NCI-H510A treated with DMSO at 0.1 percent for 48 hours (cell line): ENCODE data around the gene SMIM28.

Source experiments
- DNase-seq: peaks from one replicate; lab custom pipeline; 2025; lab: John Stamatoyannopoulos, UW

SMIM28 gene

DNA sequence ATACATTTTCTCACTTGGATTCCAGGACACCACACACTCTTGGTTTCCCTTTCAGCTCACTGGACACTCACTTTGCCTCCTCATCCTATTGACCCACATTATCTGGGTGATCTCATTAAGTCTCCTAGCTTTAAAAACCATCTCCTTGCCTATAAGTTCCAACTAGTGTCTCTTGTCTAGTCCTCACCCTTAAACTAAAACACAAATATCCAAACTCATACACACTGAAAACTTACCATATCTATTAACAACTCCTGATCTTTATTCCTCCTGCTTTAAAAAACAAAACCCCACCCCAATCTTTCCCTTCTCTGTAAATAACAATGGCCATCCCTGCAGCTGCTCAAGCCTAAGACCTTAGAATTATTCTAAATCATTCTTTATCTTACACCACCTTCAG is 3.5 kb upstream of the SMIM28 start:
- no peak for DNase-seq

DNA sequence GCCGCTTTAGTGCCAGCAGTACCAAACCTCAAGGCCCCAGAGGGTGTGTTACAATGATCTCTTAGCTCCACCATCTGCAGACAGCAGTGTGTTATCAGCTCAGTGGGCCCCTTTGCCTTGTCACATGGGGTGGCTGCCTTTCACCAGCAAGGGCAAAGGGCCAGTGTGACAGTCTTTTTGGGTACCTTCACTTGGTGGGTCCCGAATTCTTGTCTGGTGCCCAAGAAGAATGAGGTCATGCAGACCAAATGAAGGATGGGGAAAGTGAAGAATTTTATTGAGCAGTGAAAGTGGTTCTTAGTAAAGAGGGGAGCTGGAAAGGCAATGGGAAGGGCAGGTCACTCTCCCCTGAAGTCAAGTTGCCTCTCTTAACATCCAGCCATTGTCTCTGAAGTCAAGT is 2.9 kb upstream of the SMIM28 start:
- no peak for DNase-seq

DNA sequence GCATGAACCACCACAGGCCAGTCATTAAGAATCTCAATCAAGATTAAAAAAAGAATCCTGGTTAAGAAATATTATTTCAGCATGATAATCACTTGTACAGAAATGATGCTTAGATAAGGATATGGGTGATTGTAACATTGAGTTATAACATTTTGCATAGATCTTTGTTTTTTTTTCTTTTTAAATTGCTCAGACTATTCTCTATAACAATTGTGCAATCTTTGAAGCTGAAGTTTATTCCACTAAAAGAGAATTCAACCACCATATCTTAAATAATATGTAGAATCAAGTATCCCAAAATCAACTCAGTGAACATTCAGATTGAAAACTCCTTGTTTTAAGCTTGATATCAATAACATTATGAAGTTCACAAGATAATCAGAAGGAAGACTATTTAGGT is 663 bp upstream of the SMIM28 start:
- DNase-seq = no peak

DNA sequence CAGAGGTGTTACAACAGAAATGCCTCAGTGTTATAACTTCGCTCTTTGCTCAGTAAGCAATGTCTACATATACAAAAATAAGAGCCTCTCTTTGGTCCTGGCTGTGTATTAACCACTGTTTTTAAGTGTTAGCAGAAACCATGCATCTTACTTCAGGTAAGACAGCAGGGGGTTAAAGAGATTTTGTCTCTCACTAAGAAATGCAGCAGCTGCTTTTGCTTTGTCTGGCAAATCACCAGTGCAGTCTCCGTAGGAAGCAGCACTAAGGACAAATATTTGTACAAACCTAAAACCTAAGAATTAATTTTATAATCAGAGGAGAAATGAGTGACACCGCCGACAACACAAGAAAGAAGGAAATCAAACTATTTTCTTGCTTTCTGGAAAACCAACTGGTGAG is 758 bp downstream of the SMIM28 start:
- peak; percentile 10 for DNase-seq

DNA sequence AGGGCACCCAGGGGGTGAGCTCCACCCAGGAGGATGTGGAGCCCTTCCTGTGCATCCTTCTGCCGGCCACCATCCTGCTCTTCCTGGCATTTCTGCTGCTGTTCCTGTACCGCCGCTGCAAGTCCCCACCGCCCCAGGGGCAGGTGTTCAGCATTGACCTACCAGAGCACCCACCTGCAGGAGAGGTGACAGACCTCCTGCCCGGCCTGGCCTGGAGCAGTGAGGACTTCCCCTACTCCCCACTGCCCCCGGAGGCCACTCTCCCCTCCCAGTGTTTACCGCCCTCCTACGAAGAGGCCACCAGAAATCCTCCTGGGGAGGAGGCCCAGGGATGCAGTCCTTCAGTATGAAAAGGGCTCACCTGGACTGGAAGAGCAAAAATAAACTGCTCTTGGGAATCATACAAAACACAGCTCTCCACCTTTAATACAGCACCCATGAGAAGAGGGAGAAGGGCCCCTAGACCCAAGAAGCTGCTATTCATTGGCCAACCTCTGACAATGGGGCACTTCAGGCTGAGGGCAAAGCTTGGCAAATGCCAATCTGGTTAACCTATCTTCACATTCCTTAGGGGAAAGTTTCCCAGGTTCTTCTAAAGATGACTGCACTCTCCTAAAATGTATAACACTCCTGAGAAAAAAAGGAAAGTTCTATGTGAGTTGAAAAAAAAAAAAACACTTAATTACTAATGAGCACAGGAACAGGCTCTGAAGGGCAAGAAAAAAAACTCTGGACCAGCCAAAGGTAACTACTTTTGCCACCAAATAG is 5.0 kb downstream of the SMIM28 start:
- no peak for DNase-seq

DNA sequence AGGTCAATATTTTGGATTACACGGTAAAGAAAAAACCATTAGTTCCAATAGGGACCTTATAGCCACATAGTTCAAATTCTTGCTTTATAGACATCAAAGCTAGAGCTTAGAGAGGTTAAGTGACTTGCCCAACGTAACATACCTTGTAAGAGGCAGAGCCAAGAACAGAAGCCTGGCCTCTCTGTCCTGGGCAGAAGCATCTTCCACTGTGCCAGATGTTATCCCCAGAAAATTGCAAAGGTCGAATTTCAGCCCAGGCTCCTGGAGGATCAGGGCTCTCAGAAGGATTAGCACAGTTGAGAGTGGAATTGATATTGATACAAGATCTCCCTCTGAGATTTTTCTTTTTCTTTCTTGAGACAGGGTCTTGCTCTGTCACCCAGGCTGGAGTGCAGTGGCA is 6.1 kb downstream of the SMIM28 start:
- no peak for DNase-seq

DNA sequence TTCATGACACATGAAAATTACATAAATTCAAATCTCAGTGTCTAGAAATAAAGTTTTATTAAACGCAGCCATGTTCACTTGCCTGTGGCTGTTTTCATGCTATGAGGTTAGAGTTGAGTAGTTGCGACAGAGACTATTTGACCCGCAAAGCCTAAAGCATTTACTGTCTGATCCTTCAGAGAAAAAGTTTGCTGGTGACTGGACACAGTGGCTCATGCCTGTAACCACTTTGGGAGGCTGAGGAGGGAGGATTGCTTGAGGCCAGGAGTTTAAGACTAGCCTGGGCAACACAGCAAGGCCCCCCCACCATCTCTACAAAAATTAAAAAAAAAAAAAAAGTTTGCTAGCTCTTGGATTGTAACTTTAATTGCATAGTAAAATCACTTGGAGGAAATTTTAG is 9.2 kb downstream of the SMIM28 start:
- no peak for DNase-seq

DNA sequence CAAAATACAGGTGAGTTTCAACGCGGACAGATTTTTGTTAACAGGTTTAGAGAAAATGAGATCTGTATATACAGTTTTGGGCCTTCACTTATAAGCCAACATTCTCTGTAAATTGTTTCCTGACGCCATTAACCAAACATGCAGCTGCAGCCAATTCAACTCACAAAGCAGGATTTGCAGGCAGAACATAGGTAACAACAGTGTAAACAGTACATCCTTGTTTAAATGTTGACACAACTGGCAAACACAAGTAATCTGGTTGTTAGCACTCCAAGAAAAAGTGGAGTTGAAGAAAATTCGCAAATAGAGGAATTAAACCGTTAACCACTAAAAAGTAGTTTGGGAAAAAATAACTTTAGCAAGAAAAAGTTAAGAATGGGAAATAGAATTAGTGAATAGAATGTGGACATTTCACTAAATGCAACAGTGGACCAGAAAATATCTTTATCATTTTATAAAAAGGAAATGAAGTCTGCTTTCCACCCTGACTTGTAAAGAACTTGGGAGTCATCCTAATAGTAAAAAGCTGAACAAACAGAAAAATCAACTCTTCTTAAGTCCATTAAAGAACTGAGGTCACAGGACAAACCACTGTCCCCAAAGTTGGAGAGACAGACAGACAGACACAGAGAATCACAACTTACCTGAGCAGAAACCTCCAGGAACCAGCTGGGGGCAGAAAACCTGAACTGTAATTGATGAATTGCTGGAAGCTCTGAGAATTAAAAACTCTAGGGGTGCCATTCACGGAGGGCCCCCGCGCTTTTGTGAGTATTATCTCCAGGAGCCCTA is 10.1 kb downstream of the SMIM28 start:
- DNase-seq = peak; percentile 60

DNA sequence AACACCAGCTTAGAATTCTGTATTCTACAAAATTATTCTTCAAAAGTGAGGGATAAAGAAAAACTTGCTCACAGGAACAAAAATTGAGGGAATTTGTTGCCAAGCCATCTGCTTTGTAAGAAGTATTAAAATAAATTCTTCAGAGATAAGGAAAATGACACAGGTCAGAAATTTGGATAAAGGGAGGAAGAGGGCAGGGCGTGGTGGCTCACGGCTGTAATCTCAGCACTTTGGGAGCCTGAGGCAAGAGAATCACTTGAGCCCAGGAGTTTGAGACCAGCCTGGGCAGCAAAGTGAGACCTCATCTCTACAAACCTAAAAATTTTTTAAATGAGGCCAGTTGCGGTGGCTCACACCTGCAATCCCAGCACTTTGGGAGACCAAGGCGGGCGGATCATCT is 11.8 kb downstream of the SMIM28 start:
- no peak for DNase-seq

DNA sequence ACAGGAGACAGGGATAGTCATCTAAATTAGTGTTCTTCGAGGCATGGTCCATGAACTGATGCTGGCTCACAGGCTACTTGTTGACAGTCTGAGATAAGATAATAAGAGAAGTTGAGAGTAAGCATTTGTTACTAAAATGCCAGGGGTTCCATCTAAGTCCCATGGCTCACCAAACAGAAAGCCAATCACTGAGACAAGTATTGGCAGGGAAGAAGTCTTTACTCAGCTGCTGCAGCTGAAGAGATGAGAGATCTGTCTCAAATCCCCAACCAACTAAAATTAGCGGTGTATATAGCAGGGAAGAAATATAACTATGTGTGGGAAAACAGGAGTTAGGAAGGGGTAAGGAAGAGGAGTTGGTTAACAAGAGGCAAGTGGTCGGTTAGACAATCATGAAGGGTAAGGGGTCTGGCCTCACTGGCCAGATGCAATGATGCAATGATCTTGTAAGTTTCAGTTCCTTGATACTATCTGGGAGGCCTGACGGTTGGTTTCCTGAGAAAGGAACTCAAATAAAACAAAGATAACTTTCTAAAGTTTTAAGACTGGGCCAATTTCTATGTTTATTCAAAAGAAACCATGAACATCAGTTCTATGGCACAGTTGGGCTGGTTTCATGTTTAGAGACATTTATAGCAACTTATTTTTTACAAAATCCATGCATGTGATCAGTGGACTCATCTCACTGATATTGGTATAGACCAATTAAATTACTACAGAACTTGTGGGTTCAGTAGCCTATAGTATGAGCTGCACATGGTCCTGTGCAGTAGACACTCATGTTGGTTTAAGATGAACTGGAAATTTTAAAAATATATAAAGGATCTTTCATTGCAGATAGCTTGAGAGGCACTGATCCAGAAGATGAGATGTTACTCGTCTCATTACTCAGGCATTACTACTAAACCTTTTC is 16.4 kb downstream of the SMIM28 start:
- no peak for DNase-seq

DNA sequence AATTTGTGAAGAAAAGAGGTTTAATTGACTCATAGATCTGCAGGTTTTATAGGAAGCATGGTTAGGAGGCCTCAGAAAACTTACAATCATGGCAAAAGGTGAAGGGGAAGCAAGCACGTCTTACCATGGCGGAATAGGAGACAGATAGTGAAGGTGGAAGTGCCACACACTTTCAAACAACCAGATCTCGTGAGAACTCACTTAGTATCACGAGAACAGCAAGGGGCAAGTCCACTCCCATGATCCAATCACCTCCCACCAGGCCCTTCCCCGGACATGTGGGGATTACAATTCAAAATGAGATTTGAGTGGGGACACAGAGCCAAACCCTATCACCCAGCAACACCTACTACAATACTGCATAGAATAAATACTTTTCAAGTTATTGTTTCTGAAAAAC is 19.0 kb downstream of the SMIM28 start:
- no peak for DNase-seq

DNA sequence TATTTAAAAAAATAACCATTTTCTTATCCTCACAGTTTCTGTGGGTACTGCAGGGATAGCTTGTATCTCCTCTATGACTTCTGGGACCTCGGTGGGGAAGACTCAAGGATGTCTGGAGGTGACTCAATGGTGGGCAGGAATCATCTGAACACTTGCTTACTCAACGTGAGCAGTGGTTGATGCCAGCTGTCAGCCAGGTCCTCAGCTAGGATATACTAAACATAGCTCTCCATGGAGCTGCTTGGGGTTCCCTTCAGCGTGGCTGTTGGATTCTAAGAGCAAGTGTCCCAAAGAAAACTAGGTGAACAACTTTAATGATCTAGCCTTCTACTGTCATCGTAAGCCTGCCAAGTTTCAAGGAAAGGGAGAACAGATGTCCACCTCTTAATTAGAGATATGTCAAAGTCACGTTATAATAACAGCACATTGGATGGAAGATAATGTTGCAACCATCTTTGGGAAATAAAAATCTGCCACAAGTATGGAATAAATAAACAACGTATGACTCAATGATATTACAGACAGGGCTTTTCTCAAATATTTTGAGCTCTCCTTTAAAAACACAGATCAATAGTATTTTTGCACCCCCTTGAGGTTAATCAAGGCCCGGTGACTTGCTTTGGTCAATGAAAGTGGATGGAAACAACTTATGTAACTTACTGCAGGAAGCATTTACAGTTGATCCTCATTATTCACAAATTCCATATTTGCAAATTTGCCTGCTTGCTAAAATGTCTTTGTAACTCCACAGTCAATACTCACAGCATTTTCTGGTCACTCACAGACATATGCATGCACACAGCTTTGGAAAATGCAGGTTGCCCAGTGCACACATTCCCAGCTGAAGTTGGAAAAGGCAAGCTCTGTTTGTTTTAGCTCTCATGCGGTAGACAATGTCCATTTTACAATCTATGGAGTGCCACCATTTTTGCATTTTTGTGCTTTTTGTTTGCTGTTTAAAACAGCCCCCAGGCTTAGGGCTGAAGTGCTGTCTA is 19.7 kb downstream of the SMIM28 start:
- no peak for DNase-seq

DNA sequence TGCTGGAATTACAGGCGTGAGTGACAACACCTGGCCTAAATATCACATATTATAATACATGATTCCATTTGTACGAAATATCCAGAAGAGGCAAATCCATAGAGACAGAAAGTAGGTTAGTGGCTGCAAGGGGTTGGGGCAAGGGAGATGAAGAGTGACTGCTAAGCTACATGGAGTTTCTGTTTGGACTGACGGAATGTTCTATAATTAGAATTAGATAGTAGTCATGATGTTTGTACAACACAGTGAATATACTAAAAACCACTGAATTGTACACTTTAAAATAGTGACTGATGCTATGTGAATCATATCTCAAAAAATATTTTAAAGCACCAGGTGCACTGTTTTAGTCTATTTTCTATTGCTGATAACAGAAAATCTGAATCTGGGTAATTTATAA is 22.6 kb downstream of the SMIM28 start:
- no peak for DNase-seq

DNA sequence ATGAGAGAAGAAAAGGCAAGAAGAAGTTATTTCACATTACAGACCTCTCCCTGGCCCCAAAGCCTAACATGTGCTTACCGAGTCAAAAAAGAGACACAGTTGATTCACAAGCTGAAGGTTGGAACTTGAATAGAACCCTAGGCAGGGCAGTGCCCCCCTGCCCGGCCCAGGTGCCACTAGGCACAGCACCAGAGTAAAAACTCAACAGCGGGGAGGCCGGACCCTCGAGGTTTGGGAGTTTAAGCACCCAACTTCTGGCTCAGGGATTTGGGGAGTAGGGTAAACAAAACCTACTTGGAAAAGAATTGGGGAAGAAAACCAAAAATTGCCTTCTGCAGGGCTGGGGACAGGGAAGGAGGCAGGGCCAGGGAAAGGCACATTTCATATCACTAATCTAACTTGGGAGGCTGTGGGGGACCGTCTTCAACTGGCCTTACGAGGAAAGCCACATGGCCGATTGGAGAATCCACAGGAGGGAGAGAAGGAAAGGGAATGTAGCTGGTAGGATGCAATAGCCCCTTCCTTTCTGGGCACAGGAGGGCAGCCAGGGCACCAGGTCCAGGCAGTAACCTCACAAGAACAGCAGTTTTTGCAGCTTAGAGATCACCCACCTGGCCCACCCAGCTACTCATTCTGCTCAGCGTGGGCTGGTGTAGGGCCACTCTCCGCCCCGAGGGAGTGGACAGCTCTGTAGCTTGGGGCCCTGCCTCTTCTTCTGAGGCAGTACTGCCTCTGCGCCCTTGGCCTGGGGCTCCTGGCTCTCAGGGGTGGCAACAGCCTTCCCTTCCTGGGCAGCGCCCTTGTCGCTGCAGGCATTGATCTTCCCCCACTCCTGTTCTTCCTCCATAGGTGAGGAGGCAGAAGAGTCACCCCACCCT is 24.5 kb downstream of the SMIM28 start:
- DNase-seq = no peak

DNA sequence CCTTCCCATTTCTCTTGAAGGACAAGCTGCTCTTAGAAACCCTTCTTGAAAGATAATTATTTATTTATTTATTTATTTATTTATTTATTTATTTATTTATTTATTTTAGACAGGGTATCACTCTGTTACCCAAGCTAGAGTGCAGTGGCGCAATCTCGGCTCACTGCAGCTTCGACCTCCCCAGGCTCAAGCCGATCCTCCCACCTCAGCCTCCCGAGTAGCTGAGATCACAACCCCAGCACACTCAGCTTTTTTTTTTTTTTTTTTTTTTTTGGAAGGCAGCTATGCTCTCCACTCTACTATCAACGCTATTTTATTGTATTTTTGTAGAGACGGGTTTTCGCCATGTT is 25.1 kb downstream of the SMIM28 start:
- no peak for DNase-seq

DNA sequence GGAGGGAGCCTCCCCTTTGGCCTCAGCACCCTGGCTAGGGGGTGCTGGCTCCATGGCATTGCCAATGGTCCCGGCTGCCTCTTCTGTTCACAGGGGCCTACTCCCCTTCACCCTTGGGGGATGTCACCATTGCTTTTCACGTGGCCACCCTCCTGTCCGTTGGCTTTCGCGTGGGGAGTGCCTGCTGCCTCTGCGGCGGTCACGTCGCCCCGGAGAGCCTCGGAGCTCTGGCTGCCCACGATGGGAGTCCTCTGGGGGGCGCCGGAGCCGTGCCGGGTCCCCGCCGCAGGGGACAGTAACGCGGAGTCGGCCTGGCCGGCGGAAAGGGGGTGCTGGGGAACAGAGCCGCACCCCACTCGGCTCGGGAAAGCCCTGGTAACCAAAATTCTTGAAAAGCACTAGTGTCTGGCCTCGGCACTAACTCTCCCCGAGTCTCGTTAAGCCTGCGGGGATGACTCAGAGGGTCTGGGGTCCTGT is 25.7 kb downstream of the SMIM28 start:
- DNase-seq = no peak

DNA sequence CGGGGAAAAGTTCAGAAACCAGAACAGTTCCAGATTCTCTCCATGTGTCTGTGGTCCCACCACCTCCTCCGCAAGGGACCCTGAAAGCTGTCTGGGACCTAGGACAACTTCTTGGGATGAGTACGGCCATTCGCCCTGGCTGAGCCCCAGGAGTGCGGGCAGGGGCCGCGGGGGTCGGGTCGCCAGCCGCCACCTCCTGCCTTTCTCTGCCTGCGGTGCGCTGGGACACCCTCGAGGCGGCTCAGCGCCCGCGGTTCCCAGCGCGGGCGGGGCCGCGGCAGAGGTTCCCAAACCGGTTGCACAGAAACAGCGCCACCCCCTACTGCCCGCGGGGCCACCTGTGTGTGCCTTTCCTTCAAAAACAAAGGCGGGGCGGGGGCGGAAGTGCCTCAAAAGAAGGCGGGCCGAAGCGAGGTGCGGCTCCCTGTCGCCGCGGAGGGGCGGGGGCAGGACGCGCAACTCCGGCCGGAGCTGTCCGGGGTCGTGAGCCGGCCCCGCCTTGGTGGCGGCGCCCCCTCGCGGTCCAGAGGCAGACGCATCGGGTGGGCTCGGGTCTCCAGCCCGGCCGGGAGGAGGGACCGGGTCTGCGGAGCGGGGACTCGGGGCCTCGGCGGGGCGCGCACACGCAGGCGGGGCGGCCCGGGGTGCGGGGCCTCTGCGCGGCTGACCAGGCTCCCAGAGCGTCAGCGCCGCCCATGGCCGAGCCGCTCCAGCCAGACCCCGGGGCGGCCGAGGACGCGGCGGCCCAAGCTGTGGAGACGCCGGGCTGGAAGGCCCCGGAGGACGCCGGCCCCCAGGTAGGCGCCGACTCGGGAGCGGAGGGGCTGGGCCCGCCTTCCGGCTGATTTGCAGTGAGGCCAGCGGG is 26.3 kb downstream of the SMIM28 start, which contains the start of gene HEBP2:
Gene HEBP2, plus strand, starts transcription at position 423 of the 865 bp plus-strand sequence. Its CDS starts 273 bp downstream, at position 696.
- peak; percentile 80 for DNase-seq

DNA sequence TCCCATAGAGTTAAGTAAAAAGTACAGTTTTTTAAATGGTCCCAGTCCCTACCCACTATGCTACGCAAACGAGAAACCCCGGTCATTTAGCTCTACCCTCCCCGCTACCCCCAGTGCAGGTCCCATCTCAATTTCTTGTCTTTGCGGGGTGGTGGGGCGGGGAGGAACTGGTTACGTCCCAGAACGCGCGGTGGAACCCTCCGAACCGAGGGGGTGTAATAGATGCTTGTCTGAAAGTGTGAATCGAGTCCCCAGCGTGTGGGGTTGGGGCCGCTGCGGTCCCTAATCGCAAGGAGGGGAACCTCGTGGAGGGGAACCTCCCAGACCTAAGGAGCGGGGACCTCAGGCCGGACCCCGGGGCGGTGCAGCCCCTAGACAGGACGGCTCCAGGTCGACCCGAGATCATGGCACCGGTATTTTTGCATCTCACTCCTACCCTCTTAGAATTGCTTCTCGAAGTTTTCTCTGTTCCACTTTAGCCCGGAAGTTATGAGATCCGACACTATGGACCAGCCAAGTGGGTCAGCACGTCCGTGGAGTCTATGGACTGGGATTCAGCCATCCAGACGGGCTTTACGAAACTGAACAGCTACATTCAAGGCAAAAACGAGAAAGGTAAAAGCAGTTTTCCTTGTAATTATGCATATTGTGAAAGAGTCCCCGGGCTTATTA is 27.1 kb downstream of the SMIM28 start:
- no peak for DNase-seq
